Measurements from ENCODE around the gene JUND.

JUND gene

DNA sequence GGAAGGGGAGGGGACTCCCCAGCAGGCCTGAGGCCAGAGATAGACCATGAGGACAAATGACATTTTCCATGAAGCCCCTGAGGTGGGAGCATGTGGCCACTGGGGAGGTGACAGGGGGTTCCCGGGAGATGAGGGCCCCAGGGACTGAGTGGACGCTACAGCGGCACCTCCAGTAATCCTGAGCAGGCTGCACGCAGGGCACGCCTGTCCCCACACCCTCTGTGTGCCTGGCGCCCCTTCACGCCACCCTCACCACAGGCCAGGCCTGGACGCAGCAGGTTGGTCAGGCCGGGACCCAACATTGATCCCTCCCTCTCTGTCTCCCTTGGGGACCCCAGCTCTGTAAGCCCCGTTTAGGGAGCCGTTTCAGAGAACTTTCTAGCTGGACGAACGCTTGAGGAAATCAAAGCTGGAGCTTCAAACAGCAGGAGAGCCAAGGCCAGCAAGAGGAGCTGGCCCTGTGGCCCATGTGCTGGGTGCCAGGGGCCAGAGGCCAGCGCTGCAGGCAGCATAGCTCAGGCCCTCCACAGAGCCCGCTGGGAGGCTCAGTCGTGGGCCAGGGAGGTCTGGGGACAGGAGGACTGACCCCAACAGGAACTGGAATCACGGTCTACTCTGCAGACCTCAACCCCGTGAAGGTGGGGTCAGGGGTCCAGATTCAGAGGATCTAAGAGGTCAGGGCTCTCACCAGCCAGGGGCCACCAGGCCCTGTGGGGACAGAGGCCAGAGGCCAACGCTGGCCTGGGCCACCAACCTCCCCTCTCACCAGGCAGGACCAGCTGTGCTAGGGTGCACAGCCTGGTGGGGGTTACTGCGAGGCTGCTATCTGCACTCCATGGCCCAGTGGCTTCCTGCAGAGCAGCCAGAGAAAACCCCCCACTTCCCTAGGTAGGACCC, 26.9 kb upstream of the JUND start:
- no peak for FAIRE-seq
- TF ChIP-seq, protein P1, sequence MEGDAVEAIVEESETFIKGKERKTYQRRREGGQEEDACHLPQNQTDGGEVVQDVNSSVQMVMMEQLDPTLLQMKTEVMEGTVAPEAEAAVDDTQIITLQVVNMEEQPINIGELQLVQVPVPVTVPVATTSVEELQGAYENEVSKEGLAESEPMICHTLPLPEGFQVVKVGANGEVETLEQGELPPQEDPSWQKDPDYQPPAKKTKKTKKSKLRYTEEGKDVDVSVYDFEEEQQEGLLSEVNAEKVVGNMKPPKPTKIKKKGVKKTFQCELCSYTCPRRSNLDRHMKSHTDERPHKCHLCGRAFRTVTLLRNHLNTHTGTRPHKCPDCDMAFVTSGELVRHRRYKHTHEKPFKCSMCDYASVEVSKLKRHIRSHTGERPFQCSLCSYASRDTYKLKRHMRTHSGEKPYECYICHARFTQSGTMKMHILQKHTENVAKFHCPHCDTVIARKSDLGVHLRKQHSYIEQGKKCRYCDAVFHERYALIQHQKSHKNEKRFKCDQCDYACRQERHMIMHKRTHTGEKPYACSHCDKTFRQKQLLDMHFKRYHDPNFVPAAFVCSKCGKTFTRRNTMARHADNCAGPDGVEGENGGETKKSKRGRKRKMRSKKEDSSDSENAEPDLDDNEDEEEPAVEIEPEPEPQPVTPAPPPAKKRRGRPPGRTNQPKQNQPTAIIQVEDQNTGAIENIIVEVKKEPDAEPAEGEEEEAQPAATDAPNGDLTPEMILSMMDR (IDR thresholded peaks at IDR 0.05; ENCODE audit: insufficient read depth, missing control alignments) = no peak

DNA sequence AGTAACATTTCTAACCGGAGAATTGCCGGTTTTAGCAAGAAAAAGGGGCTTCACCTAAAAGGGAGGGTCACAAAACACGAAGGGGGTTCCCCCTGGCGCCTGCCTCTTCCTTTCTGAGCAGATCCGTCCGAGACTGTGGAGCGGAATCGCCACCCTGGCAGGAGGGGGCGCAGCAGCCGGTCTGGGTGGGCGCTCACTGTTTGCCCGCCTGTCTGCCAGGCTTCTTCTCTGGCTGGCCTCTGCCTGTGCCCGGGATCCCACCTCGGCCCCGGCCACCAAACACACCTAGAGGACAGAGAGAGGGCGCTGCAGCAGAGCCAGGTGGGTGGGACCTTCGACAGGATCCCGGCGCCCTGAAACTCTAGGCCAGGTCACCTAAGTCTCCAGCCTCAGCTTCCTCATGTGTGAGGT, 25.9 kb upstream of the JUND start:
- DNase-seq (ENCODE audit: insufficient read length, low spot score) (no peak), FAIRE-seq (no peak)
- TF ChIP-seq, protein P1 (IDR thresholded peaks at IDR 0.05; ENCODE audit: insufficient read depth, missing control alignments) = no peak

More for the DNA sequence above, 26.9 kb upstream of the JUND start:
- DNase-seq (ENCODE audit: insufficient read length, low spot score) = no peak

DNA sequence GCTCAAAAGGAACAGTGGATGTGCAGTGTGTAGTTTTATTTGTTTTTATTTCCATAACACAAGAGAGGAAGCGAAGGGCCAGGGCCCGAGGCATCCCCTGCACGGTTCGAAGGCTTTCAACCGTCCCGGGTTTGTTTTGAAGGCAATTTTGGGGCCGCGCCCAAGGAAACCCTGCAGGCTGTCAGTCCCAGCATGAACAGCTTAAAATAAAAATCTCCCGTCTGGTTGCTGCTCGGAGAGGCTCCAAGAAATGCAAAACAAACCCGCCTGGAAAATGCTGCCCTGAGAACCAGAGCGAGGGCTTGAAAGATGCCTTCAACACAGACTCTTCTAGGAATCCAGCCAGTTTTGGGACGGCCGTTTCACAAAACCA, 25.5 kb upstream of the JUND start:
- no peak for FAIRE-seq
- no peak for DNase-seq (ENCODE audit: insufficient read length, low spot score)
- TF ChIP-seq, protein P1 (IDR thresholded peaks at IDR 0.05; ENCODE audit: insufficient read depth, missing control alignments) = no peak

DNA sequence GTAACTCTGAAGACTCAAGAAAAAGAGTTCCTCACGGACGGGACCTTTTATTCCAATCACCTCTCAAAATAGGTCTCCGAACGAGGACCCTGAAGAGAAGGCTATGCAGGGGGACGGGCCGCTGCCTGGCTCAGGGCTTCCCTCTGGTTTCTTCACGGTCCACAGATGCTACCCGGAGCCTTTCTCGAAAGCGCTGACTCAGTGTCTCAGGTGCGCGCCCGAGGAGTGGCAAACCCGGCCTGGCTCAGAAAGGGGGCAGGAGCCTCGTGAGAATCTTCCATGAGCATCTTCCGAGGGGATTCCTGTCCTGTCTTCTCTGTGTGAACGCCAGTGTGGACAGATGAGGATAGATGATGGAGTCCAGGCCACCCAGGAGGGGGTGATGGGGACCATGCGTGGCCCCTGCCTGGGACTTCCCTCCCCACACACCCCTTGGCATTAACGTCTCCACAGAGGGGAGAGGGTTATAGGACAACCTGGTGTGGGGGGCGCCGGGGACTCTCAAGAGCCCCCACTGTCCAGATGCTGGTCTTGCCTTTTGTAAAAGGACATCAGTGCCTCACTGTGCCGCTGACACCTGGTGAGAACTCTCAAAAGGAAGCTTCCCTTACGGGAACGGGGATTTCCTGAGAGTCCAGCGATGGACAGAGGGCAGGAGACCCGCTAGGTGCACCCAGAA, 24.9 kb upstream of the JUND start:
- no peak for DNase-seq (ENCODE audit: insufficient read length, low spot score)
- TF ChIP-seq, protein P1 (IDR thresholded peaks at IDR 0.05; ENCODE audit: insufficient read depth, missing control alignments) = no peak
- no peak for FAIRE-seq

DNA sequence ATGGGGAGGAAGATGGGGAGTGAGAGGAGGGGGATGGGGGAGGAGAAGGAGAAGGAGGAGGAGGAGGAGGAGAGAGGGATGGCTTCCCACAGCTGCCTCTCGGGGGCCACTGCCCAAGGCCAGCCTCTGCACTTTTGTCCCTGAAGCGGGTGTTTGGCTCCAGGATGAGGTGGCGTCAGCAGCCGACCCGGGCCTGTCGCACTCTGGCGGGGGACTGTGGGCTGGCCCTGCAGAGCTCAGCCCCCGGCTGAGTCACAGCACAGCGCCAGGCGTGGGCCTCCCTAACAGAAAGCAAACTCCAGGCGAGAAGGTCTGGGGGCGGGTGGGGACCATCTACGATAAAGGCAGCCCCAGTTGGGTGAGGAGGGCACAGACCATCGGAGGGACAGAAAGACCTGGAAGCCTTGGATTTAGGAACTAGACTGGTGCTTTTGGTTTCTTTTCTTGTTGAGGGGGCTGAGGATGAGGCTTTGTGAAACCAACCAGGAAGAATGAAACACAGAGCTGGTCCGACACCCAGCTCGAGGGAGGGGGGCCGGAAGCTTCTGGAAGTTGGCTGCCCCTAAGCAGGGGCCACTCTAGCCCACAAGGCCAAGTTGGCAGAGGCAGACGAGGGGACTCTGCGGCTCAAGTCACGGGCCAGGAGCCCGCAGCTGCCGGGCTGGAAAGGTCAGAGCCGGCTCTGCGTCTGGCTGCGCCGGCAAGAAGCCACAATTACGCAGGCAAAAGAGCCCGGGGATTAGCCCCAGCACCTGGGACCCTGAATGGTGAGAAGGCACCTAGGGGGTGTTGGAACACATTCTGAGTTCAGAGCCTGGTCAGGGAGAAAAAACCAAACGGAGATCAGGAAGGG, 23.3 kb upstream of the JUND start:
- DNase-seq (ENCODE audit: insufficient read length, low spot score) (peak; percentile 26), FAIRE-seq (no peak)
- TF ChIP-seq, protein P1 (IDR thresholded peaks at IDR 0.05; ENCODE audit: insufficient read depth, missing control alignments) = no peak

DNA sequence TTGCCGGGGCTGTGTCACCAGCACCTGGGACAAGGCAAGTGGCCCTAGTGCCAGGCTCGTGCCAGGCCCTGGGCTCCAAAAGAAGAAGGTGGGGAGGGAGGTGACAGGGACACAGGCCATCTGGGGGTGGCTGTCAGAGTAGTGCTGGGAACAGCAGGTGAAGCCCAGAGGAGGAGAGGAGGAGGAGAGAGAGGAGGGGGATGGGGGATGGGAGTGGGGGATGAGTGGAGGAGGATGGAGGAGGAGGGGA, 22.7 kb upstream of the JUND start:
- DNase-seq (ENCODE audit: insufficient read length, low spot score) = no peak
- TF ChIP-seq, protein P1 (IDR thresholded peaks at IDR 0.05; ENCODE audit: insufficient read depth, missing control alignments) = no peak
- FAIRE-seq = no peak
